Right forelimb (tissue), 1 donor: ENCODE measurements around the gene IREB2.
"Not testable (repeated sequence)": the region's sequence is repeated elsewhere in the genome, so short reads cannot be mapped to it uniquely, and the experiment has no call there.

Experiments used
- DNase-seq: peaks from one replicate; pipeline ENCODE4 v3.0.0-alpha.2; 2018

The IREB2 gene

GRCh38 chr15:78492872-78493271, 54.9 kb downstream of the IREB2 start:
- no peak for DNase-seq

GRCh38 chr15:78501857-78502256, 63.8 kb downstream of the IREB2 start:
- no peak for DNase-seq

DNA sequence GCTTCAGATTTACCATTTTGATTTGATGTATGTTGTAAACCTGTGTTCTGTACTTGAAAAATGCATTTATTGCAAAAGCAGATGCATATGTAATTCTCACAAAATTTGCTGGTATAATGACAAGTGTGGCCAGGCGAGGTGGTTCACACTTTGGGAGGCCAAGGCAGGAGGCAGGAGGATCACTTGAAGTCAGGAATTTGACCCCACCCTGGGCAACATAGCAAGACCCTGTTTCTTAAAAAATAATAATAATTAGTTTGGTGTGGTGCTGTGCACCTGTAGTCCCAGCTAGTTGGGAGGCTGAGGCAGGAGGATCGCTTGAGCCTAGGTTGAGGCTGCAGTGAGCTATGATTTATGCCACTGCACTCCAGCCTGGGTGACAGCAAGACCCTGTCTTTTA, 64.6 kb downstream of the IREB2 start:
- no peak for DNase-seq

DNA sequence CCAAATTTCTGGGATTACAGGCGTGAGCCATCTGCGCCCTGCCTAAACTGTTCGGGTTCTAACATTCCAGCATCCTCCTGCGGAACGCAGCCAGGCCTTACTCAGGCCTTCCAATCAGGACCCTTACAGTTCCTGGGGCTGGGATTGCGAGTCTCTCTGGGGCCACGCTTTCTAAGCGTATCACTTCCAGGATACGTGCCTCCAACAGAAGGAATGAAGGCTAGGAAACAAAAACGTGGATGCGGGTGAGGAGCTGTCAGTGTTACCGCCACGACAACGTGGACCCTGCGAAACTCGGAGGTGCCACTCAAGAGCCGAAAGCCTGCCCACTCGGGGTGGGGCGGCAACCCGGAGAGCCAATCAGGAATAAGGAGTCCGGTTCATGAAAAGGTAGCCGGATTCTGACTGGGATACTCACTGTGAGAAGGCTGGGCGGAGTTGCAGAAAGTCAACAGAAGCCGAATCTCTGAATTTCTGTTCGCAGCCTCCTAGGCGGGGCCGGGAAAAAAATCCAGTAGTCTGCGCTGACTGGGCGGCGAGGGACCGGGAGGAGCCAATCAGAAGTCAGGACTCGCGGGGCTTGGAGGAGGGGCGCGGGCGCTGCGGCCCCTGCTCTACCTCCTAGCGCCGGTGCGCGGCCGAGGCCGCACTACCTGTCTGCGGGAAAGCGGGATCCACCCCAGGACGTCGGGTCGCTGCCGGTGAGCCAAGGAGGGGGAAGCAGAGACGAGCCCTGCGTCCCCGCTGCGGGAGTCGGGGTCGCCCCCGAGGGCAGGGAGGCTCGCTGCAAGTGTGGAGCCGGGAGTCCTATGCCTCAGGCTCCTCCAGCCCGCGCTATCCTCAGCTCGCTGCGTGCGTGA, 69.2 kb downstream of the IREB2 start, which contains the start of gene HYKK:
Gene HYKK (plus strand): TSS at position 607 of the 860 bp plus-strand sequence. CDS start 5,512 bp downstream, outside the sequence.
- peak; percentile 92 for DNase-seq

GRCh38 chr15:78507831-78508160, 69.8 kb downstream of the IREB2 start:
- no peak for DNase-seq

DNA sequence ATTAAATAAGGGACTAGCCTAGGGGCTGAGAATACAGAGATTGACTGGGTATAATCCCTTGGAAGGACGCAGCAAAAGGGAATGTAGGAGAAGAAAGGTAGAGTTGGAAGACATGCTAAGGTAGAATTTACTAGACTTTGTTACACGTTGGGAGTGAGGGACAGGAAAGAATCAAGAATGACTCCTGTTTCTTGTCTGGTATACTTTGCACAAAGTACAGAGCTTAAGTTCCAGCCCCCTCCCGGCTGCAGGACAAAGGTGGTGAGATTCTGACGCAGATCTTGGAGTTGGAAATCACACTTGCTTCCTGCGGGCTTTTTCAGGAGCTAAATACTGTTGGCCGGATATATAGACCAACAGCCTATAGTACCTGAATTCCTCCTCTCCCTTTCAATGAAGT, 70.3 kb downstream of the IREB2 start:
- no peak for DNase-seq

DNA sequence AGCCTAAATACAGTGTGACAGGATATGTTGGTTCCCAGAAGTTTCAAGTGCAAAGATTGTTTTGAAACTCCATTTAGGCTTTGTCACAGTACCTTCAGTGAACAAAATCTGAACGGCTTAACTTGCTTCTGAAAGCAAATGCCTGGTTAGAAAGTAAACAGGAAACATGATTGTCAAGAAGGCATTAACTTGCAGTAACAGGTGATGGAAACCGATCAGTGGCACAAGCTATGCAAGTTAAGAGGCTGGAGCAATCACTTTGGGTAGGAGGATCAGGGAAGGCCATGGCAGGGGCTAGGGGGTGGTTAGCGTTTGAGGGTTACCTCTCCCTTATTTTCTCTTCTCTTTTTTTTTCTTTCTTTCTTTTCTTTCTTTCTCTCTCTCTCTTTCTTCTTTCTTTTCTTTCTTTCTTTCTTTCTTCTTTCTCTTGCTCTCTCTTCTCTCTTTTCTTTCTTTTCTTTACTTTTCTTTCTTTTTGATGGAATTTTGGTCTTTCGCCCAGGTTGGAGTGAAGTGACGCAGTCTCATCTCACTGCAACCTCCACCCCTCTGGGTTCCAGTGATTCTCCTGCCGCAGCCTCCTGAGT, 71.8 kb downstream of the IREB2 start:
- no peak for DNase-seq

DNA sequence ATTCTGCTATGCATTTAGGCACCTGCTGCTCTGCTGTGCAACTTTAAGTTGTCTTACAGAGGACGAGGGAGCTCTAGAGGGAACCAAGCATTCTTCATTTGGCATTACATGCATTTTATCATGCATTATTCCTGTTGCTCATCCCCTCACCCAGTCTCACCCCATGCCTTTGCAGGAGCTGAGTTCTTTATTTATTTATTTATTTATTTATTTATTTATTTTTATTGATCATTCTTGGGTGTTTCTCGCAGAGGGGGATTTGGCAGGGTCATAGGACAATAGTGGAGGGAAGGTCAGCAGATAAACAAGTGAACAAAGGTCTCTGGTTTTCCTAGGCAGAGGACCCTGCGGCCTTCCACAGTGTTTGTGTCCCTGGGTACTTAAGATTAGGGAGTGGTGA, 82.0 kb downstream of the IREB2 start:
- not testable (repeated sequence) for DNase-seq

- DNase-seq: no peak
Observed at GRCh38 chr15:78524230-78524629, 86.2 kb downstream of the IREB2 start.

DNA sequence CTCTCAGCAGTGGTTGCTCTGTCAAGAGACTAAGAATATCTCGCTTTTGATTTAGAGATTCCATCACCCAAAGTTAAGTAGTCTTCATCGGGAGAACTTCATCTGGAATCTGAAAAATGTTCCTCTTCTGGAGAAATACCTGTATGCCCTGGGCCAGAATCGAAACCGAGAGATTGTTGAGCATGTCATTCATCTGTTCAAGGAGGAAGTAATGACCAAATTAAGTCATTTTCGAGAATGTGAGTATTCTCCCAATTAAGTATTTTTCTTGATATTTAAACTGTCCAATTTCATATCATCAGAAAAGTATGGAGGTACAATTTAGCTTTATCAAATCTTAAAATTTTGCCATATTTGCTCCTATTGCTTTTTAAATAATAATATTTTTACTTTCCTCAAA, 89.3 kb downstream of the IREB2 start:
- no peak for DNase-seq

- DNase-seq: no peak
Observed at GRCh38 chr15:78533331-78533730, 95.3 kb downstream of the IREB2 start.

DNA sequence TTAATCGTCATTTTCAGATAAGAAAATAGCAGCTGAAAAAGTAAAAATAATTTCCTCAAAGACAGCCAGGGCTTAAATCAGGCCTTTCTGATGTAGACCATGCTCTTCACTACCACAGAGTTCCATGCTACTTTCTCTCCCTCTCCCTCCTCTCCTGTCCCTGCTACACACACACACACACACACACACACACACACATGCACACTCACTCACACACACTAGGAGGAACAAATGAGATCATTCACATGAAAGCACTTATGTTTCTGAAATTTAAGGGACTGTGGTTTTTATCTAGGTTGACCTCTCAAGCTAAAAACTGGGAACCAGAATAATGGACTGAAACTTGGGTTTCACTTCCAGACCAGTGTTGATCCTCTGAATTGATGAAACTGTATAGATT, 98.1 kb downstream of the IREB2 start:
- DNase-seq: no peak

DNA sequence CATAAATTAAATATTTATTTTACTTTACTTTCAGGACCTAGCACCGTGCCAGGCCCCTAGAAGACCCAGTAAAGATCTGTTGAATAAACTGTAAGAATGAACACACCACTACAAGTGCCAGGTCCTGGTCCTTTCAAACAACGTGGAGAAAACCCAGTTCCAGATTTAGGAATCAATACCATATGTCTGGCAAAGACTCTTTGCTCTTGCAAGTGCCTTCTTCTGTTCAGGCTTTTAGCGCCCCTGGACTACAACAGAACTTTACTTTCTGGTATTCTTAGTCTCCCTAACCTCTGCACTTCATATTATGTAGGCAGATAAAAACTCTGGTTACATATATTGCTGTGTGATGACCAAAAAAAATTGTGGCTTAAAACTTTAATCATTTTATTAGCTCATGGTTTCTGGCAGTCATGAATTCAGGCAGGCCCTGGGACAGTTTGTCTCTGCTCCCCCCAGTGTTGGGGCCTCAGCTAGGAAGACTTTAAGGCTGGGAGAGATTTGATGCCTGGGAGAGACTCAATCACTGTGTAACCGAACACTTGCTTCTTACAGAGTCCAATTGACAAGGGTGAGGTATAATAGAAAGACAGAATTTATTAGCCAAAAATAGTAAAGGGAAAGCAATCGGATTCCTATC, 99.4 kb downstream of the IREB2 start:
- no peak for DNase-seq

- DNase-seq: no peak
Observed at GRCh38 chr15:78538358-78538757, 100.3 kb downstream of the IREB2 start.

DNA sequence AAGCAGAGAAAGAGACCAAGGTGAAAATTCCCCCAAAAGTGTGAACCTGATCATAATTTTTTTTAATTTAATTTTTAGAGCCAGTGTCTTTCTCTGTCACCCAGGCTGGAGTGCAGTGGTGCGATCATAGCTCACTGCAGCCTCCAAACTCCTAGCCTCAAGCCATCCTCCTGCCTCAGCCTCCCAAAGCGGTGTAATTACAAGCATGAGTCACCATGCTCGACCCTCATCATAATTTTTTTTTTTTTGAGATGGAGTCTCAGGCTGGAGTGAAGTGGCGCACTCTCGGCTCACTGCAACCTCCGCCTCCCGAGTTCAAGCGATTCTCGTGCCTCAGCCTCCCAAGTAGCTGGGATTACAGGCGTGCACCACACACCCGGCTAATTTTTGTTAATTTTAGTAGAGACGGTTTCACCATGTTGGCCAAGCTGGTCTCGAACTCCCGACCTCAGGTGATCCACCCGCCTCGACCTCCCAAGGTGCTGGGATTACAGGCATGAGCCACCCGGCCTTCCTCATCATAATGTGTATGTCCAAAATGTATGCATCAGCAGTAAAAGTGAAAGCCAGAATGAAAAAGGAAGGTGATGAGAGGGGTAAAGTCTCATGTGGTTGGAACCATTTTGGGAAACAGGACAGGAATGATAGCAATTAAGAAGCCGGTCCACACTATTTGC, 101.6 kb downstream of the IREB2 start:
- not testable (repeated sequence) for DNase-seq

GRCh38 chr15:78540141-78540870, 102.3 kb downstream of the IREB2 start, which contains the start of gene PSMA4:
Gene PSMA4 (plus strand): TSS chr15:78540444. CDS start chr15:78541928, 1,484 bp downstream.
- DNase-seq: peak; percentile 98

DNA sequence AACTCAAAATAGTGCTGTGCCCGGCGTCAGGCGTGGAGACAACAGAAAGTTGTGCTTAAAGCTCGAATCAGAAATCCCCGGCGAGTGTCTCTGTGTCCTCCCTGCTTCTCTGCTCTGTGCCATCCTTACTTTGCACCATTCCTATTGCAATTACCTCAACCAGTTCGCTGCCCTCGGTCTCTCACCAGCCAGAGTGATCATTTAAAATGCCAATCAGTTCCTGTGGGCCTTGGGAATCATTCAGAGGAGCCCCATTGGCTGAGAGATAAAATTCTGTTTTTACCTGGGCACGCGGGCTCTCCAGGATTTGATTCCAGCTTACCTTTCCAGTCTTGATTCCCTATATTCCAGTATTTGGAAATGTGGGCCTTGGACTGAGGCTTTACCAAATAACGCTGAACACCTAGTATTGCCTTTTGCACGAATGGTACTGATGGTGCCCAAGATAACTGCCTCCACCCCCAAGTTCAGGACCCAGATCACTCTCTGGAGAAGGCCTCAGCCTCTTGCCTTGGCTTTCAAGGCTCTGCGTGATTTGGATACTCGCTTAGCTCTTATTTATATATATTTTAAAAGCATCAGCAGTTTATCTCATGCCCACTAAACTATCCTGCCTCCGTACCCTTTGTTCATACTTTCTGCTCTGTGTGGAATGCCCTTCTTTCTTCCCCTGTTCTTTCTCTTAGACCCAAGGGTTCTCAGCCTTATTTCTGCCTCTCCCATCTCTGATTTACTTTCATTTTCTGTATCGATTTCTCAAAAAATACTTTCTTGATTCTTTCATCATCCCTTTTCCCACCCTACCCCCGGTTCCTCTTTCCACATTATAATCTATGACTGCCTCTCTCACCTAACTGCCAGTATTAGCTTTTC, 103.1 kb downstream of the IREB2 start:
- no peak for DNase-seq

DNA sequence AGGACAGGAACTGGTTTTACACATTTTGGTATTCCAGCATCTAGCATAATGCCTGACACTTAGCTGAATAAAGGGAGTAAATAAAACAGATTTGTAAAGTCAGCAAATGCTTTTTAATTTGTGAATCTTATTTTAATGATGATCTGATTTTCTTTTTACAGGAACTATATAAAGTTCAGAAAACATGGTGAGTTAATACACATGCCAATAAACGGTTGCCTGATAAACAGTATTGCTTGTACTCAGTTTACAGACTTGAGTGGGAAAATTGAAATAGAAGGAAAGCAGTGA, 103.7 kb downstream of the IREB2 start:
- no peak for DNase-seq

GRCh38 chr15:78542647-78543046, 104.6 kb downstream of the IREB2 start:
- no peak for DNase-seq

GRCh38 chr15:78550194-78550593, 112.2 kb downstream of the IREB2 start:
- DNase-seq: no peak

GRCh38 chr15:78550815-78551214, 112.8 kb downstream of the IREB2 start:
- no peak for DNase-seq
